ENCODE measurements around the gene HEATR5A.
"Not testable (repeated sequence)": the region's sequence is repeated elsewhere in the genome, so short reads cannot be mapped to it uniquely, and the experiment has no call there.

Gene HEATR5A

GRCh38 chr14:31331395-31331794 lies 89.0 kb downstream of the HEATR5A start:
- ATAC-seq, DNase-seq, H3K4me3 Mint-ChIP-seq, H3K27me3 Mint-ChIP-seq, H3K27ac Mint-ChIP-seq, H3K4me1 Mint-ChIP-seq: not testable (repeated sequence)
- peaks cover 4 to 12% of the 10 kb centered on the region in 2 donors for H3K9me3 Mint-ChIP-seq

GRCh38 chr14:31329876-31330521 lies 90.4 kb downstream of the HEATR5A start:
- H3K9me3 Mint-ChIP-seq: peaks cover 4 to 12% of the 10 kb centered on the region in 2 donors
- DNase-seq, H3K4me1 Mint-ChIP-seq, H3K27me3 Mint-ChIP-seq, ATAC-seq, H3K4me3 Mint-ChIP-seq, H3K27ac Mint-ChIP-seq: not testable (repeated sequence)

GRCh38 chr14:31326111-31326510 lies 94.2 kb downstream of the HEATR5A start:
- Mint-ChIP-seq H3K4me1 (no peaks in the 10 kb centered on the region), H3K9me3 (peaks cover 1 to 4% of the 10 kb centered on the region in 2 donors), H3K27ac (no peak overlapping the region), H3K4me3 (no peak overlapping the region), H3K27me3 (no peaks in the 10 kb centered on the region)
- DNase-seq (no peak), ATAC-seq (no peak)

GRCh38 chr14:31323419-31323818 lies 96.9 kb downstream of the HEATR5A start:
- H3K27me3 Mint-ChIP-seq: no peaks in the 10 kb centered on the region
- no peak overlapping the region for H3K4me3 Mint-ChIP-seq
- peak overlapping the region in 1 of 2 donors; percentile 42 for H3K27ac Mint-ChIP-seq
- DNase-seq: no peak
- H3K4me1 Mint-ChIP-seq: no peaks in the 10 kb centered on the region
- H3K9me3 Mint-ChIP-seq: no peaks in the 10 kb centered on the region
- ATAC-seq: no peak

GRCh38 chr14:31320922-31321766 lies 99.2 kb downstream of the HEATR5A start:
- H3K9me3 Mint-ChIP-seq: no peaks in the 10 kb centered on the region
- no peaks in the 10 kb centered on the region for H3K27me3 Mint-ChIP-seq
- ATAC-seq (no peak), DNase-seq (no peak)
- no peak overlapping the region for H3K4me3 Mint-ChIP-seq
- no peaks in the 10 kb centered on the region for H3K4me1 Mint-ChIP-seq
- no peak overlapping the region for H3K27ac Mint-ChIP-seq

GRCh38 chr14:31320216-31320615 lies 100.1 kb downstream of the HEATR5A start:
- no peaks in the 10 kb centered on the region for H3K4me1 Mint-ChIP-seq
- no peaks in the 10 kb centered on the region for H3K9me3 Mint-ChIP-seq
- H3K27me3 Mint-ChIP-seq: no peaks in the 10 kb centered on the region
- H3K4me3 Mint-ChIP-seq: no peak overlapping the region
- no peak for DNase-seq
- H3K27ac Mint-ChIP-seq: no peak overlapping the region
- ATAC-seq: no peak

- Mint-ChIP-seq H3K4me1 (no peaks in the 10 kb centered on the region), H3K9me3 (no peaks in the 10 kb centered on the region), H3K27ac (no peak overlapping the region), H3K4me3 (no peak overlapping the region), H3K27me3 (no peaks in the 10 kb centered on the region)
- no peak for ATAC-seq
- DNase-seq: no peak
These were observed 100.6 kb downstream of the HEATR5A start for GRCh38 chr14:31319701-31320100.

- DNase-seq: no peak
- Mint-ChIP-seq H3K9me3 (no peaks in the 10 kb centered on the region), H3K27me3 (no peaks in the 10 kb centered on the region), H3K4me3 (no peak overlapping the region), H3K4me1 (no peaks in the 10 kb centered on the region), H3K27ac (no peak overlapping the region)
- no peak for ATAC-seq
These were observed 107.4 kb downstream of the HEATR5A start for GRCh38 chr14:31312934-31313333.

GRCh38 chr14:31312370-31312769 lies 108.0 kb downstream of the HEATR5A start:
- H3K27ac Mint-ChIP-seq, H3K4me3 Mint-ChIP-seq, H3K9me3 Mint-ChIP-seq, ATAC-seq, H3K4me1 Mint-ChIP-seq, H3K27me3 Mint-ChIP-seq, DNase-seq: not testable (repeated sequence)

- H3K4me1 Mint-ChIP-seq: no peaks in the 10 kb centered on the region
- ATAC-seq (no peak), DNase-seq (no peak)
- no peaks in the 10 kb centered on the region for H3K27me3 Mint-ChIP-seq
- no peak overlapping the region for H3K27ac Mint-ChIP-seq
- no peaks in the 10 kb centered on the region for H3K9me3 Mint-ChIP-seq
- H3K4me3 Mint-ChIP-seq: no peak overlapping the region
These were observed 112.7 kb downstream of the HEATR5A start for GRCh38 chr14:31307618-31308017.

- no peak overlapping the region for H3K27ac Mint-ChIP-seq
- H3K4me1 Mint-ChIP-seq: no peaks in the 10 kb centered on the region
- no peak overlapping the region for H3K4me3 Mint-ChIP-seq
- DNase-seq (no peak), ATAC-seq (no peak)
- no peaks in the 10 kb centered on the region for H3K27me3 Mint-ChIP-seq
- H3K9me3 Mint-ChIP-seq: no peaks in the 10 kb centered on the region
These were observed 113.2 kb downstream of the HEATR5A start for GRCh38 chr14:31307198-31307597.

- Mint-ChIP-seq H3K4me3 (no peak overlapping the region), H3K4me1 (no peaks in the 10 kb centered on the region), H3K27ac (no peak overlapping the region), H3K9me3 (no peaks in the 10 kb centered on the region), H3K27me3 (no peaks in the 10 kb centered on the region)
- ATAC-seq (no peak), DNase-seq (no peak)
These were observed 116.7 kb downstream of the HEATR5A start for GRCh38 chr14:31303654-31304053.

- Mint-ChIP-seq H3K9me3 (no peaks in the 10 kb centered on the region), H3K4me3 (no peak overlapping the region), H3K27ac (no peak overlapping the region), H3K4me1 (no peaks in the 10 kb centered on the region), H3K27me3 (no peaks in the 10 kb centered on the region)
- no peak for DNase-seq
- no peak for ATAC-seq
These were observed 119.5 kb downstream of the HEATR5A start for GRCh38 chr14:31300883-31301282.

GRCh38 chr14:31300296-31300695 lies 120.1 kb downstream of the HEATR5A start:
- Mint-ChIP-seq H3K4me1 (no peaks in the 10 kb centered on the region), H3K4me3 (no peak overlapping the region), H3K9me3 (no peaks in the 10 kb centered on the region), H3K27me3 (no peaks in the 10 kb centered on the region), H3K27ac (no peak overlapping the region)
- no peak for DNase-seq
- ATAC-seq: no peak

- DNase-seq (no peak), ATAC-seq (no peak)
- no peak overlapping the region for H3K27ac Mint-ChIP-seq
- no peaks in the 10 kb centered on the region for H3K4me1 Mint-ChIP-seq
- no peak overlapping the region for H3K4me3 Mint-ChIP-seq
- no peaks in the 10 kb centered on the region for H3K27me3 Mint-ChIP-seq
- no peaks in the 10 kb centered on the region for H3K9me3 Mint-ChIP-seq
These were observed 122.5 kb downstream of the HEATR5A start for GRCh38 chr14:31297701-31298344.

GRCh38 chr14:31297112-31297511 lies 123.2 kb downstream of the HEATR5A start:
- DNase-seq (no peak), ATAC-seq (no peak)
- Mint-ChIP-seq H3K9me3 (no peaks in the 10 kb centered on the region), H3K4me3 (no peak overlapping the region), H3K27ac (no peak overlapping the region), H3K27me3 (no peaks in the 10 kb centered on the region), H3K4me1 (no peaks in the 10 kb centered on the region)

Data from stimulated activated naive CD8-positive, alpha-beta T cell treated with anti-CD3 and anti-CD28 coated beads, Interleukin-15, amount 100 ng/mL, for 72 hours (primary cell).